Subcutaneous abdominal adipose tissue (tissue), 5 donors: ENCODE measurements around the gene NMNAT2.
"Not testable (repeated sequence)": the region's sequence is repeated elsewhere in the genome, so short reads cannot be mapped to it uniquely, and the experiment has no call there.

Source experiments
- H3K27ac ChIP-seq: one replicate; pipeline ENCODE4 v1.7.0; 2013; ENCODE audit warnings: low read depth, mild to moderate bottlenecking, inconsistent platforms, low read length, moderate library complexity
- H3K27me3 ChIP-seq, 5 donors: one replicate each; pipeline ENCODE4 v1.7.0; 2013; ENCODE audit warnings: low read length in 5 of 5, inconsistent platforms in 1 of 5; ENCODE audit not compliant: control insufficient read depth in 5 of 5, insufficient read depth in 4 of 5
- H3K36me3 ChIP-seq, 5 donors: one replicate each; pipeline ENCODE4 v1.7.0; 2013; ENCODE audit warnings: low read length in 5 of 5; ENCODE audit not compliant: control insufficient read depth in 5 of 5, insufficient read depth in 5 of 5
- H3K4me1 ChIP-seq, 5 donors: one replicate each; pipeline ENCODE4 v1.7.0; 2013; ENCODE audit warnings: low read length in 5 of 5, mild to moderate bottlenecking in 3 of 5, moderate library complexity in 1 of 5; ENCODE audit not compliant: control insufficient read depth in 5 of 5, insufficient read depth in 5 of 5
- H3K4me3 ChIP-seq, 5 donors: one replicate each; pipeline ENCODE4 v1.7.0; 2013; ENCODE audit warnings: low read length in 5 of 5, low read depth in 1 of 5
- H3K9ac ChIP-seq, 5 donors: one replicate each; pipeline ENCODE4 v1.7.0; 2013; ENCODE audit warnings: low read length in 5 of 5, mild to moderate bottlenecking in 4 of 5, moderate library complexity in 3 of 5
- H3K9me3 ChIP-seq, 5 donors: one replicate each; pipeline ENCODE4 v1.7.0; 2013; ENCODE audit warnings: low read length in 5 of 5; ENCODE audit not compliant: control insufficient read depth in 5 of 5
- donor health status: healthy.
- donor health status: healthy.
- donor health status: healthy.
- donor health status: healthy.
- donor health status: healthy.

Gene NMNAT2

DNA sequence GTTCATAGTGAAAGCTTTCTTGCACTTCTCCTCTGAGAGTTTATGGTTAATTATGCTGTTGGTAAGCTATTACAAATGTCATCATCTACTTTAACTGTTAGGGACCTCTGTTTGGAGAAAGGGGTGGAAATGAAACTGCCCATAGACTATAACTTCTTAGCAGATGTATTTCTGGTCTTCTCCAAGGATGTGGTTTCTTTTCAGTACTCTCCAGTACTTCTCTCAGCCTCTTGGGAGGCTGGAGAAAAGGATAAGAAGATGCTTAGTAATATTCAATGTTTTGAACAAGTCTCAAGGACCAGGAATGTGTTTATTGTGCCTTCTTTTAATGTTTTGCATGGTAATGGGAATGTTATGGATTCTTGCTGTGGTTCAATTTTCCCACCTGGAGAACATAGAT, 171.7 kb downstream of the NMNAT2 start:
- Histone ChIP-seq H3K4me3 (no peak overlapping the region), H3K9me3 (no peaks in the 10 kb centered on the region), H3K9ac (no peak overlapping the region), H3K36me3 (peaks cover 0 to 4% (median 0%) of the 10 kb centered on the region in 5 donors), H3K27ac (no peak overlapping the region), H3K27me3 (no peaks in the 10 kb centered on the region), H3K4me1 (peaks cover 8 to 42% (median 37%) of the 10 kb centered on the region in 5 donors)

DNA sequence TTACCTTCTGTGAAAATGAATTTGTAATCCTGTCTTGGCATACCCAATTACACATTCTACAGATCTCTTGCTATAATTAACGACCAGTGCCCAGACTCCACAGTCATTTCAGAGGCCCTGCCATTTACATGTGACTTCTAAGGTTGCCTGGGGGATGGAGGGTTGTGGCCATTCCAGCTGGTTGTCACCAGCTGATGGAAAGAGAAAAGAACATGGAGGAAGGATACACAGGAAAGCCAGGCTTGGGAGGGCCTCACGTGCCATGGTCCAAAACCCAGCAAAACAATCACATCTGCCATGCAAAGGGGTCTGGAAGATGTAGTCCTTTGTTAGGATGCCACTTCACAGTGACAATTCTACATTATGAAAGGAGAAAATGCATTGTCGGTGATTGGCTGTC, 172.8 kb downstream of the NMNAT2 start:
- no peaks in the 10 kb centered on the region for H3K36me3 ChIP-seq
- H3K27ac ChIP-seq, result peak overlapping the region; percentile 39
- no peak overlapping the region for H3K9ac ChIP-seq
- no peaks in the 10 kb centered on the region for H3K27me3 ChIP-seq
- peaks cover 10 to 53% (median 37%) of the 10 kb centered on the region in 5 donors for H3K4me1 ChIP-seq
- H3K9me3 ChIP-seq, result no peaks in the 10 kb centered on the region
- H3K4me3 ChIP-seq, result no peak overlapping the region

DNA sequence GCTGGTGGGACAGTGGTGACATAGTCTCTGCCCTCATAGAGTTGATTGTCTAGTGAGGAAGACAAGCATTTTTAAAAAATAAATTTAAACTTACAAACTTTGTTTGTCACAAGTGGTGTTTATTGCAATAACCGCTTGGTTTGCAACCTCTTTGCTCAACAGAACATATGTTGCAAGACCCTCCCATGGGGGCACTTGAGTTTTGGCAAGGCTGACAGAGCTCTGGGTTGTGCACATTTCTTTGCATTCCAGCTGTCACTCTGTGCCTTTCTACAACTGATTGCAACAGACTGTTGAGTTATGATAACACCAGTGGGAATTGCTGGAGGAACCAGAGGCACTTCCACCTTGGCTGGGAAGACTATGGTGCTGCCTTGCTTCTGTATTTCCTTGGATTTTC, 173.7 kb downstream of the NMNAT2 start:
- H3K27ac ChIP-seq, result peak overlapping the region; percentile 87

DNA sequence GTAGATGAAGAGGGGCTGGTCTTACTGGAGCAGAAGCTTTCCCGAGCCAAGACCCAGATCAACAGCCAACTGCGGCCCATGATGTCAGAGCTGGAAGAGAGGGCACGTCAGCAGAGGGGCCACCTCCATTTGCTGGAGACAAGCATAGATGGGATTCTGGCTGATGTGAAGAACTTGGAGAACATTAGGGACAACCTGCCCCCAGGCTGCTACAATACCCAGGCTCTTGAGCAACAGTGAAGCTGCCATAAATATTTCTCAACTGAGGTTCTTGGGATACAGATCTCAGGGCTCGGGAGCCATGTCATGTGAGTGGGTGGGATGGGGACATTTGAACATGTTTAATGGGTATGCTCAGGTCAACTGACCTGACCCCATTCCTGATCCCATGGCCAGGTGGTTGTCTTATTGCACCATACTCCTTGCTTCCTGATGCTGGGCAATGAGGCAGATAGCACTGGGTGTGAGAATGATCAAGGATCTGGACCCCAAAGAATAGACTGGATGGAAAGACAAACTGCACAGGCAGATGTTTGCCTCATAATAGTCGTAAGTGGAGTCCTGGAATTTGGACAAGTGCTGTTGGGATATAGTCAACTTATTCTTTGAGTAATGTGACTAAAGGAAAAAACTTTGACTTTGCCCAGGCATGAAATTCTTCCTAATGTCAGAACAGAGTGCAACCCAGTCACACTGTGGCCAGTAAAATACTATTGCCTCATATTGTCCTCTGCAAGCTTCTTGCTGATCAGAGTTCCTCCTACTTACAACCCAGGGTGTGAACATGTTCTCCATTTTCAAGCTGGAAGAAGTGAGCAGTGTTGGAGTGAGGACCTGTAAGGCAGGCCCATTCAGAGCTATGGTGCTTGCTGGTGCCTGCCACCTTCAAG, 174.8 kb downstream of the NMNAT2 start:
- H3K9ac ChIP-seq, result peak overlapping the region in 1 of 5 donors; percentile 70
- H3K9me3 ChIP-seq, result no peaks in the 10 kb centered on the region
- H3K4me3 ChIP-seq, result peak overlapping the region in 2 of 5 donors; percentile 17 to 25
- no peaks in the 10 kb centered on the region for H3K27me3 ChIP-seq
- peaks cover 10 to 69% (median 41%) of the 10 kb centered on the region in 5 donors for H3K4me1 ChIP-seq
- H3K27ac ChIP-seq, result peak overlapping the region; percentile 87
- no peaks in the 10 kb centered on the region for H3K36me3 ChIP-seq

More for the DNA sequence above, 173.7 kb downstream of the NMNAT2 start:
- Histone ChIP-seq H3K27me3 (no peaks in the 10 kb centered on the region), H3K36me3 (no peaks in the 10 kb centered on the region), H3K9ac (peak overlapping the region in 1 of 5 donors; percentile 16), H3K9me3 (no peaks in the 10 kb centered on the region), H3K4me3 (no peak overlapping the region), H3K4me1 (peaks cover 10 to 59% (median 38%) of the 10 kb centered on the region in 5 donors)

DNA sequence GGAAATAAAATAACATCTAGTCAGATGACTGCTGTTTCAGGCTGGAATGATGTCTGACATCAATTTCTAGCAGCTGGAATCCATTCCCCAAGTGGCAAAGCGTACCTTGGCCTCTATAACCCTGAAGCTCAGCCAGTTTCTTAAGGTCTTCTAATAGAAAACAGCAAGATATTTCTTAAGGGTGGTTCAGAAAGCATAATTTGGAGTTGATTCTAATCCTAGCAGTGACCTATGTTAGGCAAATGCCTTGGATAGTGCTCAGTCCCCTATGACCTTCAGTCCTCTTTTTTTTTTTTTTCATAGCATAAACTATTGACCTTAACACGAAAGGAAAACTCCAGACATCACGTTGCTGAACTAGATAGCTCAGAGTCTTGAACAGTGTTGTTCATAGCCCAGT, 175.6 kb downstream of the NMNAT2 start:
- Histone ChIP-seq H3K27ac (peak overlapping the region; percentile 87), H3K4me3 (no peak overlapping the region), H3K27me3 (no peaks in the 10 kb centered on the region), H3K9me3 (no peaks in the 10 kb centered on the region), H3K4me1 (peaks cover 10 to 69% (median 41%) of the 10 kb centered on the region in 5 donors), H3K36me3 (no peaks in the 10 kb centered on the region), H3K9ac (peak overlapping the region in 1 of 5 donors; percentile 70)

DNA sequence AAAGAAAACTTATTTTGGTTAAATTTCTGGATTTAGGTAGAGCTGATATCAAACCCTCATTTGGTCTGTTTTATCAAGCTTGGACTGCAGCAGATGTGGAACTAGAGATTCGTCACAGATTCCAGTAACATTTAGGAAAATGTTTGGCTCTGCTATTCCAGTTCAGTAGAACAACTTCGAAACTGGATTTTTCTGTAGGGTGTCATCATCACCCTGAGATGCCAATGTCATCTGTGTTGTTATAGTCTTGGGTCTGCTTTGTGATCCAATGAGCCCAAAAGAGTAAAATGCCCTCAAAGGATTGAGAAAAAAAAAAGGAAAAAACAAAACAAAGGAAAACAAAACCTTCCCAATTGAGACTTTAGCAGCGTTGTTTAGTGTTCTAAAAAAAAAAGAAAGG, 176.7 kb downstream of the NMNAT2 start:
- Histone ChIP-seq H3K9me3 (no peaks in the 10 kb centered on the region), H3K4me1 (peaks cover 10 to 69% (median 41%) of the 10 kb centered on the region in 5 donors), H3K9ac (peak overlapping the region in 1 of 5 donors; percentile 70), H3K36me3 (no peaks in the 10 kb centered on the region), H3K27me3 (no peaks in the 10 kb centered on the region), H3K4me3 (no peak overlapping the region), H3K27ac (peak overlapping the region; percentile 87)

DNA sequence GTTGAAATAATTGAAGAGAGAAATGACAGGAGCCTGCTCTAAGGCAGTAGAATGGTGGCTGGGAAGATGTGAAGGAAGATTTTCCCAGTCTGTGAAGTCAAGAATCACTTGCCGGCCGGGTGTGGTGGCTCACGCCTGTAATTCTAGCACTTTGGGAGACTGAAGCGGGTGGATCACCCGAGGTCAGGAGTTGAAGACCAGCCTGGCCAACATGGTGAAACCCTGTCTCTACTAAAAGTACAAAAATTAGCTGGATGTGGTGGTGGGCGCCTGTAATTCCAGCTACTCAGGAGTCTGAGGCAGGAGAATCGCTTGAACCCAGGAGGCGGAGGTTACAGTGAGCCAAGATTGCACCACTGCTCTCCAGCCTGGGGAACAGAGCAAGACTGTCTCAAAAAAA, 177.3 kb downstream of the NMNAT2 start:
- H3K4me1 ChIP-seq, result peaks cover 10 to 69% (median 41%) of the 10 kb centered on the region in 5 donors
- H3K9ac ChIP-seq, result peak overlapping the region in 1 of 5 donors; percentile 70
- peak overlapping the region; percentile 87 for H3K27ac ChIP-seq
- not testable (repeated sequence) for H3K27me3 ChIP-seq, H3K36me3 ChIP-seq, H3K4me3 ChIP-seq, H3K9me3 ChIP-seq

DNA sequence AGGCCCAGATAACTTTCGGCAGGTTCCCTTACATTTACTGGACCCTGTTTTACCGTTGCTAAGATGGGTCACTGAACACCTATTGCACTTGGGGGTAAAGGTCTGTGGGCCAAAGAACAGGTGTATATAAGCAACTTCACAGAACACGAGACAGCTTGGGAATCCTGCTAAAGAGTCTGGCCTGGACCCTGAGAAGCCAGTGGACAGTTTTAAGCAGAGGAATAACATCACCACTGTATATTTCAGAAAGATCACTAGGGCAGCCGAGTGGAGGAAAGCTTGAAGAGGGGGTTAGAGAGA, 177.7 kb downstream of the NMNAT2 start:
- peaks cover 10 to 70% (median 41%) of the 10 kb centered on the region in 5 donors for H3K4me1 ChIP-seq
- peak overlapping the region; percentile 87 for H3K27ac ChIP-seq
- H3K4me3 ChIP-seq, result no peak overlapping the region
- H3K9me3 ChIP-seq, result no peaks in the 10 kb centered on the region
- no peaks in the 10 kb centered on the region for H3K36me3 ChIP-seq
- peak overlapping the region in 1 of 5 donors; percentile 70 for H3K9ac ChIP-seq
- no peaks in the 10 kb centered on the region for H3K27me3 ChIP-seq

DNA sequence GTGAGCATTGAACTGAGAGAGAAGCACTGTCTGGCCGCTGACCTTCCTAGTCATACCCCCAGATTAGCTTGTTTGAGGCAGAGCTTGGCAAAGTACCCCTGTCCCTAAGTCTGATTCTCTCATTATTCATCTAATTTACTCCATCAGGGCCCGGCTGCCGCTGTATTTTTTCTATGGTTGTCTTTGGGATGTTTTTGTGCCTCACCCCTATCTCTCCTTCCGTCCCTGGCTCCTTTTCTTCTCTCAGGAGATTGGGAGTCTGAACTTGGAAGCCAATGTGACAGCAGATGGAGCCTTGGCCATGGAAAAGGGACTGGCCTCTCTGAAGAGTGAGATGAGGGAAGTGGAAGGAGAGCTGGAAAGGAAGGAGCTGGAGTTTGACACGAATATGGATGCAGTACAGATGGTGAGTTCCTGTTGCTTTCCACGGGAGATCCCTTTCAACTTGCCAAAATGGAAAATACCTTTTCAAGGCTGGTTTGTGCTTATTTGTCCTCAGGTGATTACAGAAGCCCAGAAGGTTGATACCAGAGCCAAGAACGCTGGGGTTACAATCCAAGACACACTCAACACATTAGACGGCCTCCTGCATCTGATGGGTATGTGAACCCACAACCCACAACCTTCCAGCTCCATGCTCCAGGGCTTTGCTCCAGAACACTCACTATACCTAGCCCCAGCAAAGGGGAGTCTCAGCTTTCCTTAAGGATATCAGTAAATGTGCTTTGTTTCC, 178.2 kb downstream of the NMNAT2 start:
- Histone ChIP-seq H3K27ac (peak overlapping the region; percentile 87), H3K27me3 (no peaks in the 10 kb centered on the region), H3K4me3 (no peak overlapping the region), H3K9me3 (no peaks in the 10 kb centered on the region), H3K36me3 (no peaks in the 10 kb centered on the region), H3K9ac (peak overlapping the region in 1 of 5 donors; percentile 70), H3K4me1 (peaks cover 13 to 70% (median 44%) of the 10 kb centered on the region in 5 donors)

DNA sequence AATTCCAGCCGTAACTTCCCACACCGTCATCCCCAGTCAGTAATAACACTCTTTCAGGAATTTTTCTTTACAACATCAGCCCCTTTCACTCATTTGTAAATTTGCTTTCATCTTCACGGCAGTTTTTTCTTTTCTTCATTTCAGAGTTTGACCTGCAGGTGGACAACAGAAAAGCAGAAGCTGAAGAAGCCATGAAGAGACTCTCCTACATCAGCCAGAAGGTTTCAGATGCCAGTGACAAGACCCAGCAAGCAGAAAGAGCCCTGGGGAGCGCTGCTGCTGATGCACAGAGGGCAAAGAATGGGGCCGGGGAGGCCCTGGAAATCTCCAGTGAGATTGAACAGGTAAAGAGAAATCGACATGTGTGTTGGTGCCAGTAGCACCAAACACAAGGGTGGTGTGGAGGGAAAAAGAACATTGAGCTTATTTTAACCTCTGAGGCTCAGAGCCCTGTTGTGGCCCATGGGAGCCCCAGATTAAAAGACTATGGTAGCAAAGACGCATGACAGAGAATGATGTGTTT, 178.9 kb downstream of the NMNAT2 start:
- no peak overlapping the region for H3K4me3 ChIP-seq
- peak overlapping the region; percentile 87 for H3K27ac ChIP-seq
- H3K27me3 ChIP-seq, result peaks cover 0 to 3% (median 0%) of the 10 kb centered on the region in 5 donors
- H3K9ac ChIP-seq, result no peak overlapping the region
- peaks cover 13 to 70% (median 46%) of the 10 kb centered on the region in 5 donors for H3K4me1 ChIP-seq
- no peaks in the 10 kb centered on the region for H3K9me3 ChIP-seq
- H3K36me3 ChIP-seq, result no peaks in the 10 kb centered on the region
